Left ventricle myocardium superior (tissue), 1 donor: ENCODE data around the gene PLD6. TPM values are rescaled to one million over a fixed set of nuclear protein-coding genes. Genes with fewer than 3 reads are reported as not detected.

Source experiments
- ATAC-seq: fragments of 200-7000 bp; cut with Tn5 transposase; one replicate; pipeline ENCODE4 v1.9.1; 2020; ENCODE audit warnings: mild to moderate bottlenecking, moderate library complexity
- DNase-seq: peaks from one replicate; pipeline ENCODE4 v3.0.0-alpha.2; 2020
- intact Hi-C: fragments of 100-400 bp; cut with micrococcal nuclease; formaldehyde crosslinking; loops from one replicate; pipeline ENCODE4 v1.11.0; 2022
- total RNA-seq: library from RNA; stranded (reverse); fragmentation: NEBNext Ultra II Directional; extraction: Animal tissue kit (Norgen Biotek cat#: 25700); gene quantifications from one replicate; pipeline ENCODE4 v1.2.1, GENCODE V29; 2021
- donor health status: DM: no; HTN: yes; CAD: no; lungs with severe emphysema.

PLD6 gene
- total RNA-seq, 1 donor from 2014 or later, result 11.5 TPM

- ATAC-seq, result no peak
- no peak for DNase-seq
- intact Hi-C loops, result no loop called here
Measured at GRCh38 chr17:17182598-17183136, 23.5 kb downstream of the PLD6 start.

GRCh38 chr17:17181666-17182597 lies 24.2 kb downstream of the PLD6 start:
- DNase-seq (no peak), ATAC-seq (no peak)
- intact Hi-C loops, result no loop called here

- ATAC-seq (peak; percentile 53), DNase-seq (peak; percentile 68)
- intact Hi-C loops, result no loop called here
Measured at GRCh38 chr17:17180741-17181525, 25.2 kb downstream of the PLD6 start.

- intact Hi-C loops, result no loop called here
- DNase-seq, result peak; percentile 72
- ATAC-seq, result peak; percentile 82
Measured at GRCh38 chr17:17180141-17180603, 26.0 kb downstream of the PLD6 start.

- ATAC-seq (no peak), DNase-seq (no peak)
- intact Hi-C loops, result no loop called here
Measured at GRCh38 chr17:17179371-17179827, 26.7 kb downstream of the PLD6 start.

- ATAC-seq (no peak), DNase-seq (no peak)
- intact Hi-C loops, result no loop called here
Measured at GRCh38 chr17:17177176-17177575, 29.0 kb downstream of the PLD6 start.

GRCh38 chr17:17176341-17176740 lies 29.8 kb downstream of the PLD6 start:
- intact Hi-C loops, result no loop called here
- DNase-seq, result no peak
- no peak for ATAC-seq

GRCh38 chr17:17175917-17176316 lies 30.2 kb downstream of the PLD6 start:
- ATAC-seq (no peak), DNase-seq (no peak)
- intact Hi-C loops, result no loop called here

- DNase-seq (no peak), ATAC-seq (no peak)
- intact Hi-C loops, result no loop called here
Measured at GRCh38 chr17:17175340-17175739, 30.8 kb downstream of the PLD6 start.

GRCh38 chr17:17173921-17174320 lies 32.2 kb downstream of the PLD6 start:
- ATAC-seq (no peak), DNase-seq (no peak)
- intact Hi-C loops, result no loop called here

GRCh38 chr17:17172990-17173389 lies 33.1 kb downstream of the PLD6 start:
- intact Hi-C loops, result no loop called here
- DNase-seq (no peak), ATAC-seq (no peak)

- intact Hi-C loops, result no loop called here
- peak; percentile 70 for DNase-seq
- ATAC-seq, result peak; percentile 68
Measured at GRCh38 chr17:17172001-17172939, 33.9 kb downstream of the PLD6 start.

- DNase-seq (no peak), ATAC-seq (no peak)
- intact Hi-C loops, result no loop called here
Measured at GRCh38 chr17:17171186-17171585, 34.9 kb downstream of the PLD6 start.

- intact Hi-C loops, result no loop called here
- DNase-seq (peak; percentile 3), ATAC-seq (no peak)
Measured at GRCh38 chr17:17170346-17170985, 35.7 kb downstream of the PLD6 start.

- intact Hi-C loops, result no loop called here
- no peak for DNase-seq
- no peak for ATAC-seq
Measured at GRCh38 chr17:17169396-17169795, 36.7 kb downstream of the PLD6 start.

- intact Hi-C loops, result no loop called here
- ATAC-seq (no peak), DNase-seq (no peak)
Measured at GRCh38 chr17:17168401-17168800, 37.7 kb downstream of the PLD6 start.

GRCh38 chr17:17167986-17168385 lies 38.1 kb downstream of the PLD6 start:
- intact Hi-C loops, result no loop called here
- ATAC-seq, result no peak
- DNase-seq, result peak; percentile 16

- intact Hi-C loops, result no loop called here
- ATAC-seq (no peak), DNase-seq (peak; percentile 22)
Measured at GRCh38 chr17:17167356-17167755, 38.8 kb downstream of the PLD6 start.
